Dermis microvascular lymphatic vessel endothelial cell (primary cell): ENCODE results near the gene GATAD1. TPM values are rescaled to one million over a fixed set of nuclear protein-coding genes. Genes with fewer than 3 reads are reported as not detected.
A peak's percentile ranks its signal among the peaks of the same experiment; 100 is the strongest.
"Not testable (repeated sequence)": the region's sequence is repeated elsewhere in the genome, so short reads cannot be mapped to it uniquely, and the experiment has no call there.

Experiments used
- DNase-seq, 2 donors: peaks; one replicate each; pipeline versions ENCODE4 v3.0.0 to v3.0.0-alpha.2; 2010; ENCODE audit warnings: low read depth in 2 of 2
- total RNA-seq: library from RNA; depleted of rRNA; stranded (reverse); fragments of >200 nt; gene quantifications from 2 replicates; pipeline ENCODE4 v1.2.1, GENCODE V29; 2014

The GATAD1 gene
- total RNA-seq, 1 donor from 2014 or later, result 10.4 TPM

- no peak for DNase-seq
These were observed 10.5 kb upstream of the GATAD1 start for GRCh38 chr7:92436612-92437445.

- no peak for DNase-seq
These were observed 9.3 kb upstream of the GATAD1 start for GRCh38 chr7:92437956-92438491.

GRCh38 chr7:92442720-92443119 lies 4.6 kb upstream of the GATAD1 start:
- not testable (repeated sequence) for DNase-seq

GRCh38 chr7:92446869-92447344 lies 375 bp upstream of the GATAD1 start:
- no peak for DNase-seq

- DNase-seq, result peak; percentile 32 to 78
These were observed 994 bp downstream of the GATAD1 start for GRCh38 chr7:92448205-92448747.

- no peak for DNase-seq
These were observed 4.4 kb downstream of the GATAD1 start for GRCh38 chr7:92451645-92452044.

GRCh38 chr7:92456236-92456635 lies 9.0 kb downstream of the GATAD1 start:
- DNase-seq, result no peak

- no peak for DNase-seq
These were observed 12.8 kb downstream of the GATAD1 start for GRCh38 chr7:92460109-92460508.

GRCh38 chr7:92460510-92460909 lies 13.2 kb downstream of the GATAD1 start:
- no peak for DNase-seq

GRCh38 chr7:92461027-92462003 lies 14.0 kb downstream of the GATAD1 start:
- peak; percentile 5 to 50 for DNase-seq

GRCh38 chr7:92462560-92462959 lies 15.3 kb downstream of the GATAD1 start:
- no peak for DNase-seq

- no peak for DNase-seq
These were observed 17.2 kb downstream of the GATAD1 start for GRCh38 chr7:92464515-92464914.

GRCh38 chr7:92466682-92467081 lies 19.4 kb downstream of the GATAD1 start:
- DNase-seq, result no peak

GRCh38 chr7:92468589-92468988 lies 21.3 kb downstream of the GATAD1 start:
- not testable (repeated sequence) for DNase-seq

- DNase-seq, result not testable (repeated sequence)
These were observed 26.7 kb downstream of the GATAD1 start for GRCh38 chr7:92473989-92474388.

- DNase-seq, result not testable (repeated sequence)
These were observed 28.0 kb downstream of the GATAD1 start for GRCh38 chr7:92475261-92475770.

GRCh38 chr7:92475851-92476590 lies 28.7 kb downstream of the GATAD1 start:
- DNase-seq, result not testable (repeated sequence)

- not testable (repeated sequence) for DNase-seq
These were observed 30.4 kb downstream of the GATAD1 start, which contains the start of gene ERVW-1 for GRCh38 chr7:92477681-92478080. ERVW-1 (minus strand) TSS chr7:92477946; CDS start chr7:92470381, 7,565 bp downstream.

- no peak for DNase-seq
These were observed 30.8 kb downstream of the GATAD1 start for GRCh38 chr7:92478095-92478494.

- no peak for DNase-seq
These were observed 31.4 kb downstream of the GATAD1 start for GRCh38 chr7:92478711-92479110.
